Muscle layer of colon (tissue), 2 donors: Measurements from ENCODE around the gene MS4A18.

Experiments
- H3K27ac ChIP-seq: one replicate; pipeline ENCODE4 v1.7.0; 2013; ENCODE audit warnings: low read depth, mild to moderate bottlenecking, low read length, moderate library complexity
- H3K27me3 ChIP-seq, 2 donors: one replicate each; pipeline ENCODE4 v1.7.0; 2013; ENCODE audit warnings: low read length in 2 of 2, mild to moderate bottlenecking in 2 of 2; ENCODE audit not compliant: insufficient read depth in 2 of 2, control insufficient read depth in 1 of 2
- H3K36me3 ChIP-seq: one replicate; pipeline ENCODE4 v1.7.0; 2013; ENCODE audit warnings: mild to moderate bottlenecking, low read length; ENCODE audit not compliant: insufficient read depth
- H3K4me1 ChIP-seq: one replicate; pipeline ENCODE4 v1.7.0; 2013; ENCODE audit warnings: mild to moderate bottlenecking, low read length; ENCODE audit not compliant: insufficient read depth
- H3K4me3 ChIP-seq, 2 donors: one replicate each; pipeline ENCODE4 v1.7.0; 2013; ENCODE audit warnings: low read length in 2 of 2, low read depth in 1 of 2, mild to moderate bottlenecking in 1 of 2, moderate library complexity in 1 of 2
- H3K9ac ChIP-seq: one replicate; pipeline ENCODE4 v1.7.0; 2013; ENCODE audit warnings: low read length
- H3K9me3 ChIP-seq: one replicate; pipeline ENCODE4 v1.7.0; 2013; ENCODE audit warnings: mild to moderate bottlenecking, low read length
- donor health status: abdominal sarcoma.
- donor health status: Adenocarcinoma of cecum.

Gene MS4A18

GRCh38 chr11:60740573-60740972 lies 16.1 kb downstream of the MS4A18 start:
- H3K27ac ChIP-seq, result no peak overlapping the region
- H3K4me3 ChIP-seq, result no peak overlapping the region
- no peaks in the 10 kb centered on the region for H3K4me1 ChIP-seq
- H3K36me3 ChIP-seq, result no peaks in the 10 kb centered on the region
- H3K9ac ChIP-seq, result no peak overlapping the region
- no peaks in the 10 kb centered on the region for H3K27me3 ChIP-seq
- no peaks in the 10 kb centered on the region for H3K9me3 ChIP-seq

DNA sequence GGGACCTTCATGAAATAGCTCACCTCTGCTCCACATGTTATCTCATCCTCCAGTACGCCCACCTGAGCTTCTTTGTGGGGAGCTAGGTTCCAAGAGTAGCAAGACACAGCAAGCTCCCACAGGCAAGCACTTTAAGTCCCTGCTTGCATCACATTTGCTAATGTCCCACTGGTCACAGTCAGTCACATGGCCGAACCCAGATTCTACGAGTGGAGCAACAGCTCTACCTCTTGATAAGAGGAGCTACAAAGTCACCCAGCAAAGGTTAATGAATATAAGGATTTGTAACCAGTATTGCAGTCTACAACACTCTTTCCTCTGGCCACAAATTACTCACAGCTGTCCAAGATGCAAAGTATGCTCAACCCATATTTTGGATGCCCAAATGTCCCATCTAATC lies 16.9 kb downstream of the MS4A18 start:
- Histone ChIP-seq H3K4me3 (no peak overlapping the region), H3K9ac (no peak overlapping the region), H3K9me3 (no peaks in the 10 kb centered on the region), H3K36me3 (no peaks in the 10 kb centered on the region), H3K27ac (no peak overlapping the region), H3K4me1 (no peaks in the 10 kb centered on the region), H3K27me3 (no peaks in the 10 kb centered on the region)

DNA sequence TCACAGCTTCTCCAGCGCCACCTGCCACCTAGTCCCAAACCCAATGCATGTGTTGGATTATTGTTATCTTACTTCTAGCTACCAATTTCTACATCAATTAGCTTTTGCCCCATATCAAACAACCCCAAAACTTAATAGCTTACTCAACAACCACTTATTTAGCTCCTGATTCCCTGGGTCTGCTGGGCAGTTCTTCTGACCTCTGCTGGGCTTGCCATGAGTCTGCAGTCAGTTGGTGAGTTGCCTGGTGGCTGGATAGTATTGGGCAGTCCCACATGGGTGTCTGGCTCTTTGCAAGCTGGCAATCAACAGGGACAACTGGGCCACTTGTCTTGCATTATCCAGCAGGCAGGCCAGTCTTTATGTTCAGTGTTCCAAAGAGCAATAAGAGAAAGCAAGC lies 18.5 kb downstream of the MS4A18 start:
- no peaks in the 10 kb centered on the region for H3K9me3 ChIP-seq
- H3K9ac ChIP-seq, result no peak overlapping the region
- H3K27ac ChIP-seq, result no peak overlapping the region
- no peak overlapping the region for H3K4me3 ChIP-seq
- no peaks in the 10 kb centered on the region for H3K4me1 ChIP-seq
- no peaks in the 10 kb centered on the region for H3K27me3 ChIP-seq
- no peaks in the 10 kb centered on the region for H3K36me3 ChIP-seq

GRCh38 chr11:60744114-60744513 lies 19.6 kb downstream of the MS4A18 start:
- Histone ChIP-seq H3K9me3 (no peaks in the 10 kb centered on the region), H3K4me1 (no peaks in the 10 kb centered on the region), H3K4me3 (no peak overlapping the region), H3K27me3 (no peaks in the 10 kb centered on the region), H3K9ac (no peak overlapping the region), H3K27ac (no peak overlapping the region), H3K36me3 (no peaks in the 10 kb centered on the region)

- H3K27ac ChIP-seq, result no peak overlapping the region
Observed at GRCh38 chr11:60747359-60747873, 22.9 kb downstream of the MS4A18 start.

DNA sequence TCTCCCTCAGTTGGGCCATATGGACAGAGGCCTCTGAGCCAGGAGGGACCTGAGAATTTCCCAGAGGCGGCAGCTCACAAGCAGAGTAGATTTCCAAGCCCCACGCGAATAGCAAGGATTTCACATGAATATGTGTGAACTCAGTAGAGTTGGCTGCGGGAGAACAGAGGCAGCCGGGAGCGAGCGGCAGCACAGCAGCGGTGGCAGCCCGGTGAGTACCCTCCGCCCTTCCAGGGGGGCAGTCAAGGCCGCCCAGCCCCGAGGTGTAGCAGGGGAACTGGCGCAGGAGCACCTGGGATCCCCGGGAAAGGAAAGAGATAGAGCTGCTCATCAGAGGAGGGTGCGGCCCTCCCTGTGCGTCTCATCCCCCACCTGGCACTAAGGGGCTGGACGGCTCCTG lies 23.7 kb downstream of the MS4A18 start:
- no peaks in the 10 kb centered on the region for H3K36me3 ChIP-seq
- H3K27me3 ChIP-seq, result no peaks in the 10 kb centered on the region
- H3K4me1 ChIP-seq, result no peaks in the 10 kb centered on the region
- no peak overlapping the region for H3K27ac ChIP-seq
- no peak overlapping the region for H3K4me3 ChIP-seq
- H3K9me3 ChIP-seq, result no peaks in the 10 kb centered on the region
- no peak overlapping the region for H3K9ac ChIP-seq

More at GRCh38 chr11:60747359-60747873, 22.9 kb downstream of the MS4A18 start:
- H3K36me3 ChIP-seq, result no peaks in the 10 kb centered on the region
- H3K9me3 ChIP-seq, result no peaks in the 10 kb centered on the region
- H3K9ac ChIP-seq, result no peak overlapping the region
- no peaks in the 10 kb centered on the region for H3K27me3 ChIP-seq
- H3K4me3 ChIP-seq, result no peak overlapping the region
- H3K4me1 ChIP-seq, result no peaks in the 10 kb centered on the region

GRCh38 chr11:60748821-60749220 lies 24.3 kb downstream of the MS4A18 start:
- peaks cover 0 to 2% of the 10 kb centered on the region in 2 donors for H3K27me3 ChIP-seq
- H3K9me3 ChIP-seq, result no peaks in the 10 kb centered on the region
- H3K4me3 ChIP-seq, result no peak overlapping the region
- no peaks in the 10 kb centered on the region for H3K4me1 ChIP-seq
- no peaks in the 10 kb centered on the region for H3K36me3 ChIP-seq
- no peak overlapping the region for H3K9ac ChIP-seq
- no peak overlapping the region for H3K27ac ChIP-seq

DNA sequence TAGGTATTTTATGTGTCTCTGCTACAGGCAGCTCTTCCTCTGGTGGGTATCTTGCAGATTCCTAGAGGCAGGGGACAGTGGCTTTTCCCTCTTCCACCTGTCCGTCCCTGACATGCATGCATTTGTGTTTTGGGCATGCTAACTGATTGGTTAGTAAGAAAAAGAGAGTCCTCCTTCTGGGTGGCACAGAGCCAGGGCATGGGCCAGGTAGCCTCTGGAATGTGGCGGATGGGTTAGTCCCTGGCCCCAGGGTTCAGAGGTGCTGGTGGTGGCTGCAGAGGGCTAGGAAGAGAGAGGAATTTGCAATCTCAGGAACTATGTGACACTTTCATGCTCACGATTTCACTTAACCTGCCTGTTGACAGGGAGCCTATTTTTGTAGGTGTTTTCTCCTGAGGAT lies 26.4 kb downstream of the MS4A18 start:
- no peaks in the 10 kb centered on the region for H3K4me1 ChIP-seq
- H3K9me3 ChIP-seq, result no peaks in the 10 kb centered on the region
- no peak overlapping the region for H3K27ac ChIP-seq
- peaks cover 0 to 4% of the 10 kb centered on the region in 2 donors for H3K27me3 ChIP-seq
- no peaks in the 10 kb centered on the region for H3K36me3 ChIP-seq
- H3K4me3 ChIP-seq, result no peak overlapping the region
- H3K9ac ChIP-seq, result no peak overlapping the region

DNA sequence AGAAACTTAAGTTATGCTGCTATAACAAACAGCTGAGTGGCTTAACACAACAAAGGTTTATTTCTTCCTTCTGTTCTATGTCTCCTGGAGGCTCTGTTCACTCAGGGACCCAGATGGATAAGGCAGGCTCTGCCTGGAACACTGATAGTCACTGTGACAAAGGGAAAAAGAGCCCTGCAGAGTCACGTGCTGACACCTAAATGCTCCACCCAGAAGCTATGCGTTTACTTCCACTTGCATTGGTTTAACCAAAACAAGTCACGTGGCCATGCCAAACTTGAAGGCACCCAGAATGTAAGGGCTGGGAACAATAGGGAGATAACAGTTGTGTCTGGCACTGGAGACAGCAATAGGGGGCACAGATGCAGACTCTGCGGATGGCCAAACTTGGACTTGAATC lies 28.8 kb downstream of the MS4A18 start:
- no peak overlapping the region for H3K27ac ChIP-seq

DNA sequence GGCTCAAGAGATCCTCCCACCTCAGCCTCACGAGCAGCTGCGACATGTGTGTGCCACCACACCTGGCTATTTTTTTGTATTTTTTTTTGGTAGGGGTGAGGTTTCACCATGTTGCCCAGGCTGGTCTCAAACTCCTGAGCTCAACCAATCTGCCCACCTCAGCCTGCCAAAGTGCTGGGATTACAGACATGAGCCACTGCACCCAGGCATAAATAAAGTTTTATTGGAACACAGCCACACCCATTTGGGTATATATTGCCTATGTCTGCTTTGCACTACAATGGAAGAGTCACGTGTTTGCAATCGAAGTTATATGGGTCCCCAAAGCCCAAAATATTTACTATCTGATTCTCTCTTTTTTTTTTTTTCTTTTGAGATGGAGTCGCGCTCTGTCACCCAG lies 30.4 kb downstream of the MS4A18 start:
- Histone ChIP-seq H3K4me3 (no peak overlapping the region), H3K36me3 (no peaks in the 10 kb centered on the region), H3K27ac (no peak overlapping the region), H3K9me3 (no peaks in the 10 kb centered on the region), H3K27me3 (peaks cover 0 to 4% of the 10 kb centered on the region in 2 donors), H3K9ac (no peak overlapping the region), H3K4me1 (no peaks in the 10 kb centered on the region)

More for the DNA sequence above, 28.8 kb downstream of the MS4A18 start:
- Histone ChIP-seq H3K9me3 (no peaks in the 10 kb centered on the region), H3K4me3 (no peak overlapping the region), H3K4me1 (no peaks in the 10 kb centered on the region), H3K9ac (no peak overlapping the region), H3K36me3 (no peaks in the 10 kb centered on the region), H3K27me3 (peaks cover 0 to 4% of the 10 kb centered on the region in 2 donors)

DNA sequence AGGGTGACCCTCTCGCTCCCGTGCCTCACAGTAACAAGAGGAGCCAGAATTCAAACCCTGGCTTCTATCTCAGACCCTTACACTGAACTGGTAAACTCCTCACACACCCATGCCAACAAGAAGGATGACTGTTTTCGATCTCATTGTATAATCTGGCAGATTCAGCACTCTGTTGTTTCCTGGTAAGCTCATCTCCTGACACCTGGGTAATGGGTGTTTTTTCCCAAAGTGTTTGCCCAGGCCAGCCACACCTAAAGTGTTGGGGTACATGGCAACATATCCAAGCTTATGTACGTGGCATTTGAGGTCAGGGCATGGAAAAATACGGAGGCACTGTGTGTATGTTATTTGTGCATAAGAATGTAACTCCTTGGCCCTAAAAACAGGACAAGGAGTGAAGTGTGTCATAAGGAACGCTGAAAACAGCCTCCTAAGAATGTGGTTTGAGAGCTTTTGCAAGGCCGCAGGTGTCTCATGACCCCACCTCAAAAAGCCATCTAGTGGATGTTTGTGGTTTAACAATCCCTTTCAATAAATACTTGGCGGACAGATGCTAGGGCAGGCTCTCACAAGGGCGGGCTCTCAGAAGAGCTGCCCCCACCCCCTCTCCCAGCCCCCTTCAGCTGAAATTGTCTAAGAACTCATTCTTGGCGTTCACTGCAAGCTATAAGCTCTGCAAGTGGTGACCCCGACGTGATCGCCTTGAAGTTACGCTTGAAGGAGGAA lies 31.9 kb downstream of the MS4A18 start, which contains the start of gene MS4A15:
TSS of gene MS4A15 (plus strand) at position 561 of the 726 bp plus-strand sequence. CDS start 6,867 bp downstream, outside the sequence.
- no peaks in the 10 kb centered on the region for H3K36me3 ChIP-seq
- no peaks in the 10 kb centered on the region for H3K4me1 ChIP-seq
- H3K27ac ChIP-seq, result no peak within 1 kb of the TSS
- no peak within 1 kb of the TSS for H3K4me3 ChIP-seq
- no peak within 1 kb of the TSS for H3K9ac ChIP-seq
- no peaks in the 10 kb centered on the region for H3K9me3 ChIP-seq
- peaks cover 0 to 4% of the 10 kb centered on the region in 2 donors for H3K27me3 ChIP-seq
